ENCODE data around the gene TSPAN14. TPM values are rescaled to one million over a fixed set of nuclear protein-coding genes. Genes with fewer than 3 reads are reported as not detected.

The TSPAN14 gene
- total RNA-seq, 2 donors from 2014 or later, result 121 to 123 TPM

DNA sequence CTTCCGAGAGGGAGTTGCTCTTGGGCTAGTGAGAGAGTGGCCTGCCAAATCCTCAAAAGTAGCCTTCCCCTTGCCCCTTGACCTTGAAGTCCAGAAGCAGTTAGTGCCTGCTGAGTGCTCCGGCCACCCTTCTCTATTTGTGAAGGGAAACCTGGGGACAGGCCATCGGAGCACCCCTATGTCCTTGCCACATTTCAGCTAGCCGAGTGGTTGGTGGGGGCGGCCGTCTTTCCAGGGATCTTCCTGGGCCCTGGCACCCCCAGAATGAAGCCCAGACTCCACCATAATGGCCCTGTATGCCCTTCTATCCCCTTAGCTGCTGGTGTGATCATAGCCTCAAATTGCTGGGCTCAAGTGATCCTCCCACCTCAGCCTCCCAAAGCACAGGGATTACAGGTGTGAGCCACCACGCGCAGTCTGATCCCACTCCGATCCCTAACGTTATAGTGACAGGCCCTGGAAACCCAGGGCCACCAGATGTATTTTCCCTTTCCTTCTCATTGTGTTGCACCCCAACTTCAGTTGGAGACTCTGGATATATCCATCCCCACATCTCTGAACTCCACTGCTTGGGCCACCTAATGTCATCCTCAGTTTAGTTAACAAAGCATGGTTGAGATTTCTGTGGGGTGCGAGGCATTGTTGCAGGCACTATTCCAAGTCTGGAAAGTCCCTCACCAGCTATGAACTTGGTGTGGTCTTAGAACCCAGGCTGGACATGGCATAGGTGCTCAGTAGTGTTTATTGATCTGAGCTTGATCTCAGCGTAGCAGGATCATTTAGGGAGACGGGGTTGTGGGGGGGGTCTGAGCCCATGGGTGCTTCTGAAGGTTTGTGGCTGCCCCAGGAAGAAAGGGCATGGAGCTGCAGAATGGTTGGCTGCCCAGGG is 1.6 kb downstream of the TSPAN14 start:
- H3K27ac ChIP-seq (ENCODE audit: low read depth, low read length), result no peak overlapping the region
- peaks cover 13% of the 10 kb centered on the region for H3K4me1 ChIP-seq (ENCODE audit: control insufficient read depth, insufficient read depth, low read length)
- H3K4me1 Mint-ChIP-seq, result peaks cover 46% of the 10 kb centered on the region

DNA sequence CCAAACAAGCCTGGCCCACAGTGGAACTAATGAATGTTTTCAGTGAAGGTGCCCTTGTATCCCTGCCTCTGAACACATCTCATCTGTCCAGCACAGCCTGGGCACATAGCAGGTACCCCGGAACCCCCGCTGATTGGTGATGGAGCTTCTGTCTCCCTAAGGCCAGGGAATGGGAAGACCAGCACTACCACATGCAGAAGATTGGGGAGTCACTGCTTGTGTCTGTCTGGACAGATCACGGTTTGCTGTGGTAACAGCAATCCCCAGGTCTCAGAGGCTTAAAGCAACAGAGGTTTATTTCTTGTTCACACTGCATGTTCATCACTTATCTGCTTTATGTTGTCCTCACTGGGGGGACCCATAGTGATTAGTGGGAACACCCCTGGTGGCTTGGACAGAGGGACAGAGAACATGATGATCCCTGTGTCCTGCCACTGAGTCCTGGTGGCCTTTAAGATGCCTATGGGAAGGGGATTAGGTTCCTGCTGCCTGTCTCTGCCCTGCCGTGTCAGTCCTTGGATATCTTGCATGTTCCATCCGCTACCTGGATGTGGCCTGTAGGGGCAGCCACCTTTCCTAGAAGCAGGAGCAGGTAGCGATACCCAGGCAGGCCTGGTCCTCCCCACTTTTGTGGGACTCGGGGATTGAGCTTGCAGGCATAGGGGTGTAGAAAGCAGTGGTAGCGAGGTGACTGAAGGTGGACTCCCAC is 3.6 kb downstream of the TSPAN14 start:
- Mint-ChIP-seq H3K27ac (peak overlapping the region; percentile 84), H3K9me3 (no peaks in the 10 kb centered on the region), H3K36me3 (ENCODE audit: low read depth) (peaks cover 14% of the 10 kb centered on the region), H3K4me1 (peaks cover 64% of the 10 kb centered on the region), H3K27me3 (ENCODE audit: insufficient read depth) (no peaks in the 10 kb centered on the region), H3K4me3 (peak overlapping the region; percentile 14)
- Histone ChIP-seq H3K36me3 (ENCODE audit: control insufficient read depth, insufficient read depth, low read length) (peaks cover 6% of the 10 kb centered on the region), H3K4me3 (ENCODE audit: low read length) (no peak overlapping the region), H3K27ac (ENCODE audit: low read depth, low read length) (no peak overlapping the region), H3K4me1 (ENCODE audit: control insufficient read depth, insufficient read depth, low read length) (peaks cover 15% of the 10 kb centered on the region), H3K9ac (ENCODE audit: extremely low read depth, low read length, poor library complexity, severe bottlenecking) (no peak overlapping the region), H3K27me3 (ENCODE audit: control insufficient read depth, insufficient read depth, low read length, poor library complexity, severe bottlenecking) (no peaks in the 10 kb centered on the region), H3K9me3 (ENCODE audit: control insufficient read depth, low read length) (no peaks in the 10 kb centered on the region)
- peak; percentile 87 for DNase-seq
- 90 to 94% methylated on average over 6 to 8 of the region's 8 CpGs for WGBS, 2 experiments (ENCODE audit: insufficient coverage in 1 of 2, insufficient read length in 1 of 2)
- TF ChIP-seq, protein P1, sequence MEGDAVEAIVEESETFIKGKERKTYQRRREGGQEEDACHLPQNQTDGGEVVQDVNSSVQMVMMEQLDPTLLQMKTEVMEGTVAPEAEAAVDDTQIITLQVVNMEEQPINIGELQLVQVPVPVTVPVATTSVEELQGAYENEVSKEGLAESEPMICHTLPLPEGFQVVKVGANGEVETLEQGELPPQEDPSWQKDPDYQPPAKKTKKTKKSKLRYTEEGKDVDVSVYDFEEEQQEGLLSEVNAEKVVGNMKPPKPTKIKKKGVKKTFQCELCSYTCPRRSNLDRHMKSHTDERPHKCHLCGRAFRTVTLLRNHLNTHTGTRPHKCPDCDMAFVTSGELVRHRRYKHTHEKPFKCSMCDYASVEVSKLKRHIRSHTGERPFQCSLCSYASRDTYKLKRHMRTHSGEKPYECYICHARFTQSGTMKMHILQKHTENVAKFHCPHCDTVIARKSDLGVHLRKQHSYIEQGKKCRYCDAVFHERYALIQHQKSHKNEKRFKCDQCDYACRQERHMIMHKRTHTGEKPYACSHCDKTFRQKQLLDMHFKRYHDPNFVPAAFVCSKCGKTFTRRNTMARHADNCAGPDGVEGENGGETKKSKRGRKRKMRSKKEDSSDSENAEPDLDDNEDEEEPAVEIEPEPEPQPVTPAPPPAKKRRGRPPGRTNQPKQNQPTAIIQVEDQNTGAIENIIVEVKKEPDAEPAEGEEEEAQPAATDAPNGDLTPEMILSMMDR (conservative IDR thresholded peaks at IDR 0.05), result peak; percentile 70

More for the DNA sequence above, 1.6 kb downstream of the TSPAN14 start:
- TF ChIP-seq, protein P1 (conservative IDR thresholded peaks at IDR 0.05), result no peak
- H3K36me3 Mint-ChIP-seq (ENCODE audit: low read depth), result peaks cover 6% of the 10 kb centered on the region
- no peaks in the 10 kb centered on the region for H3K27me3 ChIP-seq (ENCODE audit: control insufficient read depth, insufficient read depth, low read length, poor library complexity, severe bottlenecking)
- no peak overlapping the region for H3K4me3 Mint-ChIP-seq
- 77 to 81% methylated on average over 9 to 13 of the region's 13 CpGs for WGBS, 2 experiments (ENCODE audit: insufficient coverage in 1 of 2, insufficient read length in 1 of 2)
- peak overlapping the region; percentile 91 for H3K9ac ChIP-seq (ENCODE audit: extremely low read depth, low read length, poor library complexity, severe bottlenecking)
- peaks cover 6% of the 10 kb centered on the region for H3K36me3 ChIP-seq (ENCODE audit: control insufficient read depth, insufficient read depth, low read length)
- no peak for DNase-seq
- no peaks in the 10 kb centered on the region for H3K27me3 Mint-ChIP-seq (ENCODE audit: insufficient read depth)
- peak overlapping the region; percentile 90 for H3K27ac Mint-ChIP-seq
- no peaks in the 10 kb centered on the region for H3K9me3 ChIP-seq (ENCODE audit: control insufficient read depth, low read length)
- H3K9me3 Mint-ChIP-seq, result no peaks in the 10 kb centered on the region
- H3K4me3 ChIP-seq (ENCODE audit: low read length), result peak overlapping the region; percentile 86

DNA sequence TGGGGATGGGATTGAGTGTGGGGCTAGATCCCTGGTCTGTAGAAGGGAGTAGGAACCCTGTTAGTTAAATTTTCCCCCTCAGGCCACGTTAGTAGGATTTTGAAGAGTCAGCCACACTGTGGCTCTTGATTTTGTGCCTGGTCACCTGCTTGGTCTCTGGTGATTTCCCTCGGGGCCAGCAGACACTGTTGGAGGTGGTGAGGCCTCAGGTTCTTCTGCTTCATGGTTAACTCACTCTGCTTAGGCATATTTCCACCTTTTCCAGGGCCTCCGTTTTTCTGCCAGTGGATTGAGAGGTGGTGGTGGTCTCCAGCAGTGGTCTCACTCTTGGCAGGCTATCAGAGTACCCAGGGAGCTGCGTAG is 4.1 kb downstream of the TSPAN14 start:
- peaks cover 65% of the 10 kb centered on the region for H3K4me1 Mint-ChIP-seq
- no peak overlapping the region for H3K4me3 ChIP-seq (ENCODE audit: low read length)
- H3K9me3 ChIP-seq (ENCODE audit: control insufficient read depth, low read length), result no peaks in the 10 kb centered on the region
- no peak overlapping the region for H3K9ac ChIP-seq (ENCODE audit: extremely low read depth, low read length, poor library complexity, severe bottlenecking)
- peaks cover 15% of the 10 kb centered on the region for H3K4me1 ChIP-seq (ENCODE audit: control insufficient read depth, insufficient read depth, low read length)
- 88 to 93% methylated on average over 3 to 4 of the region's 4 CpGs for WGBS, 2 experiments (ENCODE audit: insufficient coverage in 1 of 2, insufficient read length in 1 of 2)
- H3K9me3 Mint-ChIP-seq, result no peaks in the 10 kb centered on the region
- no peak overlapping the region for H3K27ac ChIP-seq (ENCODE audit: low read depth, low read length)
- H3K27me3 ChIP-seq (ENCODE audit: control insufficient read depth, insufficient read depth, low read length, poor library complexity, severe bottlenecking), result no peaks in the 10 kb centered on the region
- TF ChIP-seq, protein P1 (conservative IDR thresholded peaks at IDR 0.05), result peak; percentile 19
- H3K4me3 Mint-ChIP-seq, result peak overlapping the region; percentile 14
- peaks cover 11% of the 10 kb centered on the region for H3K36me3 ChIP-seq (ENCODE audit: control insufficient read depth, insufficient read depth, low read length)
- no peaks in the 10 kb centered on the region for H3K27me3 Mint-ChIP-seq (ENCODE audit: insufficient read depth)
- peak overlapping the region; percentile 85 for H3K27ac Mint-ChIP-seq
- no peak for DNase-seq
- peaks cover 14% of the 10 kb centered on the region for H3K36me3 Mint-ChIP-seq (ENCODE audit: low read depth)
